ENCODE results near the gene SLC41A1. TPM values are rescaled to one million over a fixed set of nuclear protein-coding genes. Genes with fewer than 3 reads are reported as not detected.
A peak's percentile ranks its signal among the peaks of the same experiment; 100 is the strongest.

SLC41A1 gene
- total RNA-seq, 1 experiment from 2014 or later, result 49.7 TPM

GRCh38 chr1:205777994-205778393 lies 35.0 kb downstream of the SLC41A1 start:
- POLR2A ChIA-PET, result interaction anchor here (1.2 kb wide), 1 partner anchor 29 kb away, joined by 4 read pairs; no protein-coding TSS in a partner anchor
- no peaks in the 10 kb centered on the region for H3K9me3 Mint-ChIP-seq (ENCODE audit: unreplicated experiment)
- H3K36me3 Mint-ChIP-seq (ENCODE audit: insufficient read depth, unreplicated experiment), result no peaks in the 10 kb centered on the region

GRCh38 chr1:205775717-205776056 lies 37.3 kb downstream of the SLC41A1 start:
- H3K4me3 Mint-ChIP-seq (ENCODE audit: unreplicated experiment), result peak overlapping the region; percentile 88
- DNase-seq (ENCODE audit: unreplicated experiment), result peak; percentile 92
- intact Hi-C loops (cut with micrococcal nuclease), result loop anchor here (2.0 to 10.0 kb wide), 2 partner anchors 65 to 121 kb away; no protein-coding TSS in a partner anchor
- no peak for TF ChIP-seq CTCF (IDR thresholded peaks at IDR 0.05; ENCODE audit: unreplicated experiment)
- no TSS peak for BruUV-seq (replicated peaks)
- ChIA-PET CTCF (interaction anchor here (0.7 to 2.5 kb wide), 7 partner anchors 16 to 202 kb away, joined by 3 to 12 read pairs (median 6); no protein-coding TSS in a partner anchor), POLR2A (interaction anchor here (0.6 to 6.2 kb wide), 19 partner anchors 9 to 144 kb away, joined by 3 to 58 read pairs (median 9); partner anchors contain the start of genes ELK4, NUCKS1 and SLC41A1)
- peaks cover 31% of the 10 kb centered on the region for H3K4me1 Mint-ChIP-seq (ENCODE audit: insufficient read depth, unreplicated experiment)
- peaks cover 2% of the 10 kb centered on the region for H3K36me3 Mint-ChIP-seq (ENCODE audit: insufficient read depth, unreplicated experiment)
- peak overlapping the region; percentile 89 for H3K27ac Mint-ChIP-seq (ENCODE audit: low read depth, unreplicated experiment)
- no peaks in the 10 kb centered on the region for H3K9me3 Mint-ChIP-seq (ENCODE audit: unreplicated experiment)
- H3K27me3 Mint-ChIP-seq (ENCODE audit: insufficient read depth, unreplicated experiment), result no peaks in the 10 kb centered on the region

More at GRCh38 chr1:205777994-205778393, 35.0 kb downstream of the SLC41A1 start:
- CTCF ChIA-PET, result interaction anchor here (0.6 to 1.6 kb wide), 4 partner anchors 10 to 206 kb away, joined by 3 to 17 read pairs (median 5); no protein-coding TSS in a partner anchor
- no peak overlapping the region for H3K27ac Mint-ChIP-seq (ENCODE audit: low read depth, unreplicated experiment)
- no TSS peak for BruUV-seq (replicated peaks)
- no peak for DNase-seq (ENCODE audit: unreplicated experiment)
- no peak for TF ChIP-seq CTCF (IDR thresholded peaks at IDR 0.05; ENCODE audit: unreplicated experiment)
- H3K4me1 Mint-ChIP-seq (ENCODE audit: insufficient read depth, unreplicated experiment), result peaks cover 26% of the 10 kb centered on the region
- intact Hi-C loops (cut with micrococcal nuclease), result loop anchor here (10.0 kb wide), 1 partner anchor 123 kb away; no protein-coding TSS in a partner anchor
- H3K27me3 Mint-ChIP-seq (ENCODE audit: insufficient read depth, unreplicated experiment), result no peaks in the 10 kb centered on the region
- H3K4me3 Mint-ChIP-seq (ENCODE audit: unreplicated experiment), result no peak overlapping the region

- Mint-ChIP-seq H3K36me3 (ENCODE audit: insufficient read depth, unreplicated experiment) (peaks cover 6% of the 10 kb centered on the region), H3K27ac (ENCODE audit: low read depth, unreplicated experiment) (peak within 1 kb of the TSS; percentile 89), H3K27me3 (ENCODE audit: insufficient read depth, unreplicated experiment) (no peaks in the 10 kb centered on the region), H3K9me3 (ENCODE audit: unreplicated experiment) (no peaks in the 10 kb centered on the region), H3K4me1 (ENCODE audit: insufficient read depth, unreplicated experiment) (peaks cover 31% of the 10 kb centered on the region), H3K4me3 (ENCODE audit: unreplicated experiment) (peak within 1 kb of the TSS; percentile 88)
- TF ChIP-seq CTCF (IDR thresholded peaks at IDR 0.05; ENCODE audit: unreplicated experiment), result no peak
- peak; percentile 95 for DNase-seq (ENCODE audit: unreplicated experiment)
- intact Hi-C loops (cut with micrococcal nuclease), result loop anchor here (2.0 to 10.0 kb wide), 2 partner anchors 64 to 120 kb away; no protein-coding TSS in a partner anchor
- POLR2A ChIA-PET, result interaction anchor here (0.6 to 6.2 kb wide), 23 partner anchors 9 to 143 kb away, joined by 3 to 58 read pairs (median 7); partner anchors contain the start of genes ELK4, NUCKS1, SLC41A1 and SLC45A3
- CTCF ChIA-PET, result interaction anchor here (0.5 to 2.5 kb wide), 10 partner anchors 15 to 202 kb away, joined by 3 to 12 read pairs (median 4); no protein-coding TSS in a partner anchor
- no TSS peak for BruUV-seq (replicated peaks)
Measured at GRCh38 chr1:205775015-205775716, 37.8 kb downstream of the SLC41A1 start, which contains the start of gene RAB29. Gene RAB29, minus strand, starts transcription at chr1:205775482. Its CDS starts 526 bp downstream, at chr1:205774956.
